G401 (cell line): ENCODE results near the gene MTURN. TPM values are rescaled to one million over a fixed set of nuclear protein-coding genes. Genes with fewer than 3 reads are reported as not detected.
A peak's percentile ranks its signal among the peaks of the same experiment; 100 is the strongest.

Source experiments
- DNase-seq: peaks from one replicate; pipeline ENCODE4 v3.0.0-alpha.2; 2015; ENCODE audit warnings: low spot score
- in situ Hi-C: cut with HindIII; loops from 2 replicates; pipeline ENCODE4 v1.10.0; 2016; ENCODE audit warnings: low sequenced_read_pairs, mixed read lengths
- total RNA-seq: library from RNA; depleted of rRNA; stranded (reverse); fragments of >200 nt; shearing (Covaris generic); gene quantifications from 2 replicates; pipeline ENCODE4 v1.2.3, GENCODE V29; 2014; rRNA removed

The MTURN gene
- total RNA-seq, 1 experiment from 2014 or later = 8.5 TPM

DNA sequence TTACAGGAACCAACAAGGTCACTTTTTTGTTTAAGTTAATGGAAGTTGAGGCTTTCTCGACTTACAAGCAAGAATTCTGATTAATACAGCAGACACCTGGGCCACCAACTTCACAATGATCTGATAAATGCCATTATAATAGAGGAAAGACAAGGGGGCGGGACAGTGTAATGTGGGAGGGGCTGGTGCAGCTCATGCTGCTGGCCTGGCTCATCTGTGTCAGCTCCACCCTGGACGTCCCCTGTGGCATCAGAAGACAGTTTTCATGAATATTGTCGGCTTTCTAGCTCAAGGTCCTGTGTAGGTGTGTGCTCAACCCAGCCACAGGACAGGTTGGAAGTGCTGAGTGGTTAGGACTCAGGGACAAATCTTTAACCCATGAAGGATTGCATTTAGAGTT is 57.0 kb downstream of the MTURN start:
- DNase-seq = no peak
- in situ Hi-C loops = no loop called here

DNA sequence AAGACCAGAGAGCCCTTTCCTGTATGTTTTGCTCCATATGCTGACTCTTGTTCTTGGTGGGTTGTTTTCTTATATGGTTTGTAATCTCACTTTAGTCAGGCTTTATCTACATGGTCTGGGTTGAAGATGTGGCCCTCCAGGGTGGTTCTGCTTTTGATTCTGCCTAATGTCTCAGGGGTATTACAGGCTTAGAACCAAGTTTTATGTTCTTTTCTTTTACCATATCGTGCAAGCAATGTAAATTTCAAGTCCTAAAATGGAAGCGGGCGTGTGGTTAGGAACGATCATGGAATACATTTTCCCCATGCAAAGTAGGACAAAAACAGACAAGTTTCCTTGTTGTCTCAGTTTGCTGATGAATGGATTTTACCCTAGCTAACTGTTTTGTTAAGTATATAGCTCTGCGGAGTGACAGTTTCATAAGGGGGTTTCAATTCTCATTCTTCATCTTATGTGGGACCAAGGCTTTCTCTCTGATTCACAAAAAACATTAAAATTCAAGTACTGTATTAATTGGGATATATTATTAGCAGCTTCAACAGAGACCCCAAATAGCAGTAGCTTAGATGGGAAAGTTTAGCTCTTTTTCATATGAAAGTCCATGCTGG is 58.7 kb downstream of the MTURN start:
- no peak for DNase-seq
- in situ Hi-C loops = no loop called here

DNA sequence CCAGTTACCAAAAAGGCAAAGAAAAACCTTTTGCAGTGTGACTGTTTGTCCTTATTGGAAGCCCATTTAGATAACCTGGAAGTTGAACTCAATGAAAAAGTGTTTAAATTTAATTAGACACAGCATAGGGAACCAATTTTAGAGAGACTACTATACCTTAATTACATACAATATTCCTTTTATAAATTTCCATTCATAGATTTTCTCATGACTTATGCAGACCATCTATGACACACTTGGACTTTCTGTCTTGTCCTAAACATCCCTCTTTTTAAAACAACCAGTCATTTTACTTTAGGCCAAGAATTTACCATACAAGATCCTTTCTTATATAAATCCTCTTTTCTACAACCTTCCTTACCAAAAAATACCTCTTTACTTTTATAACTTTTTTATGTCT is 61.6 kb downstream of the MTURN start:
- DNase-seq = no peak
- in situ Hi-C loops = no loop called here

DNA sequence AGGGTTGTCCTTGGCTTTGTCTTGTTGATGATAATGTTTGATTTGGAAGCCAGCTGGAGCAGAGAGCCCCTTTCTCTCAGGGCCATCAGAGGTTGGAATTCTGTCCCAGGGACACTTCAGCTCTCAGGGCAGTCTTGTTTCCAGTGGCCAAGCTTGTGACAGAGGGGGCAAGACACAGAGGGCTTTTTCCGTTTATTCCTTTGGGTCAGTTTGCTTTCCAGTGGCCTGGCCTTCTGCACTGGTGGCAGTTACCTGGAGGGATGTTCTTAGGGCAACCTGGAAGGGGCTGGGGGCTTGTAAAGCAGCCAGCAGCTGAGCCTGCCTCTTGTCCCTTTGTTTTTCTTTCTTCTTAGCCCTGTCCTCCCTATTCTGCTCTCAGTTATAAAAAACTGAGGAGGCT is 62.7 kb downstream of the MTURN start:
- DNase-seq = no peak
- in situ Hi-C loops = no loop called here

DNA sequence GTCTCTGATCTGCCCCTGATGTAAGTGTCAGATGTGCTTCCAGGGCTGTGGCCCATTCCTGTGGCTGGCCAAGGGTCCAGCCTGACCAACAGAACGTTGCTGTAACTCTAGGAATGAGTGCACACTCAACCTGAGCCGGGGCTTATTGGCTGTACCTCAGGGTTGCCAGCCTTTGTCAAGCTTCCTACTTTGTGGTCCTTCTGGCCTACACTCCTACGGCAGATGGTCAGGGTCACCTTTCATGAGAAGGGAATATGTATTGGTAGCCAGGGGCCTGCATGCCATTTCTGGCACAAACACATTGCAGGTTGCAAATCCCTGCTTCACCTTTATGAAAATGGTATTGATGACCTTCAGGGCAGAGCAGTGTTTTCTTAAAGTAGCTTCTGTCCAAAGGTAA is 64.5 kb downstream of the MTURN start:
- in situ Hi-C loops = no loop called here
- peak; percentile 82 for DNase-seq

DNA sequence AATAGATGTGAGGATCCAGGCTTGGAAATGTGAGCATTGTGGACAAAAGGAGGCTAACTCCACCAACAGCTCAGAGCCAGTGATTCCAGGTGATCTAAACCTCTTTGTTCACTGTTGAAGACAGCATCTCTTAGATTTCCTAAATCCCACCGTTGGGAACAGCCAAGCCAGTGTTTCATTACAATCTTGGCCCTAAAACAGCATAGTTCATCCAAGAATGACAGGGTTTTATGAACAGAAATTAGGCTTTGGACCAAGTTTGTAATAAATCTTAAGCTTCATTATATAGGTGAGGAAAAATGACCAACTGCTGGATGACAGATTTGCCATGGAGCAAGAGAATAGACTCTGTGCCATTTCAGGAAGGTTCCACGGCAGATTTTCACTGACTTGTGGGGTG is 65.8 kb downstream of the MTURN start:
- in situ Hi-C loops = no loop called here
- DNase-seq = peak; percentile 74

DNA sequence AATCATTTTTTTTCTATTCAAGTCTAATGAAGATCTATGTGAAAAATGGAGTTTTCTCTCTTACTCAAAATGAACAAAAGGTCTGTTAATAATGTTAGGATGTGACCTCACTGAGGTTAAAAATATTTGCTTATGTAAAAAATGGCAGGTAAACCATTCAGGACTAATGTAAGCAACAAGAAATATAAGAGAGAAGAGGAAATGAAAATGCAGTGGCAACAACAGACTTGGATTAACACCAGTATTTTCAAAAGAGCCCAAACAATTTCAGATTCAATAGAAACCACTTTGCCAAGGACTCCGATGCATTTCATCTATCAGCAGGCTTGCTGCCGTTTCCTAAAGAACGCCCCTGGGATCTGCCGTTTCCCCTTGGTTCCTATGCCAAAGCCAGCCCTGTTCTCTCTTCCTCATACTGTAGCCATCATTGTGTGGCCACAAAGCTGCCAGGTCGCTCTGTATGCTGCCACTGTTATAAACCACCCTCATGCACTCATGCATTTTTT is 66.4 kb downstream of the MTURN start:
- peak; percentile 47 for DNase-seq
- in situ Hi-C loops = no loop called here

DNA sequence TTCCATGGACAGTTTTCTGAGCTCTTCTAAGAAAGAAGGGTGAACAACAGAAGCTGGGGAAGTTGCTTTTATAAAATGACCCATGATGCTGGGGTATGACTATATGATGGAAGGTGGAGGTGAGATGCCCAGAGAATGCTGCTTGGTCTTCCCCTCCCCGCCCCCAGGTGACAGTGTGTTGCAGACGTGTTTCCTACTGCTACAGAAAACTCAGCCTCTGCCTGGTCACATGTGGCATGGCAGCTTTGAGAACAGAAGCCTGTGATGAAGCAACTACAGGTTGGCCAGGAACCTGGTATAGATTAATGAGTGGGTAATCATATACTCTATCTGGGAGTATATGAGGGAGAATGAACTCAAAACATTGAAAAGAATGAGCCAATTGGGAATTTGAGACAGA is 67.1 kb downstream of the MTURN start:
- peak; percentile 12 for DNase-seq
- in situ Hi-C loops = no loop called here

DNA sequence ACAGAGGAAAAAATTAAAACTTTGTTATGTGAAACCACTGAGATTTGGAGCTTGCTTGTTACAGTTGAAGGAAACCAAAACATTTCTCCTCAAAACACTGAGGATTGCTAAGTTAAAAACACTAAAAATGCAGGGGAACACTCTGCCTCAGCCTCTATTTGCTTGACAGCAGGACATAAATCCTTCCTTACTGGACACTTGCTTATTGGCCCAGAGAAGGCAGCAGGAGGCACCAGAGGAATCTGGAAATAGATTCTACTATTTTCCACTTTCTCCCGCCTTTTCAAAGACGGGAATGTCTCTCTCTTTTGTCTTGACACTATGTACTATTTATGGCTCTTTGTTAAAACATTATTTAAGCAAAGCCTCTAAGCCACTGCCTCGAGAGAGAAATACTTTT is 67.9 kb downstream of the MTURN start:
- in situ Hi-C loops = no loop called here
- peak; percentile 76 for DNase-seq

DNA sequence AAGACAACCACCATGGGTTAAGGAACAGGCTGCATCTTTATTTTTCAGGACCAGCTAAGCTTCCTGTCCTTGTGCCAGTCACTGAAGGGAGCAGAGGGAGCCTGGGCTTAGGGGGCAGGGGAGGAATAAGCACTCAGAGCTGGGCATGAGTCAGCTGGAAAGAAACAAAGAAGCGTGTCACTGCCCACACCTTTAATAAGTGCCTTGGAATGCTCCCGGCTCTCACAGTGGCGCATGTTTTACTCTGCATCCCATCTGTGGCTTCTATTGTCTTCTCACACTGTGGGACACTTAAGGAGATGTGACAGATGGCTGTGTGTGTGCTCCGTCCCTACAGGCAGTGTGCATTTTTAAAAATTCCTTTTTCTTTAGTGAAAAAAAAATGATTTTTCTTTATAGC is 71.7 kb downstream of the MTURN start:
- DNase-seq = peak; percentile 91
- in situ Hi-C loops = no loop called here

DNA sequence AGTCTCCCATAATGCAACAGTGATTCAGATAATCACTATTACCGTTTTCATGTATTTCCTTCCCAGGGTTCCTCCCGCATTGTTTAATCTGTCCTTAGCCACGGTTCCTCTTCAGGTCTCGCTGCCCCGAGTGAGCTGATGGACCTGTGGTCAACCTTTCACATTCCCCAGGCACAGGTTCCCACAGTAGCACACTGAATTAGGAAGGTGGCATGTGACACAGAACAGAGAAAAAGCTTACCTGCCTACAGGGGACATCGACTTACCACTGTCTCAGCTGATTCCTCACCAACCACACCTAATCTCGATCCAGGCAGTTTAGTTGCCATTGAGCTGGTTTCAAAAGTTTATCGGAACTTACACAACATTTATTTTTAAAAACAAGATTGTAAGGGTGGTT is 72.2 kb downstream of the MTURN start:
- in situ Hi-C loops = no loop called here
- peak; percentile 65 for DNase-seq

DNA sequence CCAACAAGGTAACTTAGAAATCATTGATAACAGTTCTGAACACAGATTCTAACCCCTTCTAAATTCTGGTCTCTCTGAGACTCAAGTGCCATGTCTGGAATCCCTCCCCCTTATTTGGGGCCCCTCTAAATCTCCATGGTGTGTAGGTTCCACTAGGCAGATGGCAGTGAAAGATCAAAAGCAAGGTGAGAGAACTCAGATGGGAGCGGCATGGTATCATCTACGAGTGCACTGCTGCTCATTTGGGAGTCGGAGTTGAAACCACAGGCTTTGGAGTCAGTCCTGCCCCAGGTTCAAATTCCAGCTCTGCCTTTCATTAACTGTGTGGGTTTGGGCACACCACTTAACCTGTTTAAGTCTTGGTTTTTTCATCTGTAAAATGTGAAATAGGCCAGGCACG is 72.6 kb downstream of the MTURN start:
- peak; percentile 25 for DNase-seq
- in situ Hi-C loops = no loop called here

DNA sequence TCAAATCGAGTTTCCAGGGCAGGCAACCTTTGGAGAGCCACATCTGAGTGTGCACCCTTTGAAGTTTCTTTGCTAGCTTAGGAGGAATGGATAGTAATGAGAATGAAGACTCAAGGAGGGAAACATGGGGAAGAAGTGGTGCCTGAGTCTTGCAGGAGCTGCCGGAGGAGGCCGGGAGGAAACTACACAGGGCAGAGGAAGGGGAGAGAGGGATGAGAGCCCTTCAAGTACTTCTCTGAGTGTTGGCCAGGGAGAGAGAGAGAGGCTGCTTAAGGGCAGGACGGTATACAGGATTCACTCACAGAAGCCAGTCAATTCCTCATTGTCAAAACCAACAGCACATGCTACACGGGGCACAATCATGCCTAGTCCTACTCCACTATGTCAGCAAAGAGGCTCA is 75.2 kb downstream of the MTURN start:
- in situ Hi-C loops = no loop called here
- no peak for DNase-seq

Other genes starting within 250 kb of the MTURN start
- 77.4 and 101 TPM in 2 replicates for gene SCRN1, start 145.2 kb upstream of the MTURN start, total RNA-seq
- gene FKBP14, start 108.3 kb upstream of the MTURN start, total RNA-seq = 5.9 and 13.1 TPM in 2 replicates
- gene PLEKHA8, start 106.6 kb upstream of the MTURN start, total RNA-seq = 13.7 and 21.5 TPM in 2 replicates
- 3.4 and 5.2 TPM in 2 replicates for gene ZNRF2, start 149.6 kb downstream of the MTURN start, total RNA-seq